ENCODE data around the gene PGC. TPM values are rescaled to one million over a fixed set of nuclear protein-coding genes. Genes with fewer than 3 reads are reported as not detected.

The PGC gene
- total RNA-seq, 3 donors from 2014 or later = 3.2 TPM; not detected in 2

- H3K27me3 ChIP-seq = no peaks in the 10 kb centered on the region
- TF ChIP-seq CTCF (IDR thresholded peaks at IDR 0.05) (no peak), POLR2A (IDR thresholded peaks at IDR 0.05) (no peak), POLR2AphosphoS5 (IDR thresholded peaks at IDR 0.05) (no peak)
- no peaks in the 10 kb centered on the region for H3K36me3 ChIP-seq
- H3K4me1 ChIP-seq = peaks cover 20 to 23% of the 10 kb centered on the region in 2 donors
- DNase-seq (ENCODE audit: low spot score in 2 of 2) = no peak
- H3K27ac ChIP-seq = no peak overlapping the region
- H3K9me3 ChIP-seq = no peaks in the 10 kb centered on the region
- H3K4me3 ChIP-seq = no peak overlapping the region
- intact Hi-C loops (cut with DNase I; ENCODE audit: low total_unique reads) = no loop called here
Observed at GRCh38 chr6:41702771-41703494, 44.3 kb downstream of the PGC start.

DNA sequence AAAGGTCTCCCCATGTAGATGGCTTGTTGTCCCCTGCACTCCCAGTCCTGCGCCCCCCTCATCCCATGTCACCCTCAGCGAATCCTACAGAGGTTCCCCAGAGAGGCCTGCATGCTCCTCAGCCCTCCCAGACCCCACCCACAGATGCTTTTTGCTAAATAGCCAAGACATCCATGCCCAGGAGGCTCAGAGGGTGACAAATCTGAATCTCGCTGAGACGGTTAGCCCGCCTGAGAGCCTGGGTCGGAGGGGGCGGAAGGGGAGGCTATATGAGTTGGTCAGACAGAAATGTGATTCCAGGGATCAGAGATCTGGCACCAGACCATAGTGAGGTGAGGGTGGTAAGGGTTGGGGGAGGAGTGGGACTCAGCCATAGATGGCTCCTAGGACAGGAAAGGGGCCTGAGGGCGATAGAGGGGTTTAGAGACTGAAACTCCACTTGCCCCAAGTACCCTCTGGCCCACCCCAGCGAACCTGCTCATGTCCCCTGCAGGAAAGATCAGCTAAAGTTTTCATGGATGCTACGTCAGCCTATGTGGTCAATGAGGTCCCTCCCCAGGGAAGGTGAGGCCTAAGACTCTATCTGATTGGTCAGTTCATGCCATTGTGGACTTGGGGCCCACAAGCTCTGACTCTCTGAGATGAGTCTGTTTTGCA, 45.0 kb downstream of the PGC start:
- intact Hi-C loops (cut with DNase I; ENCODE audit: low total_unique reads) = no loop called here
- peaks cover 15 to 19% of the 10 kb centered on the region in 2 donors for H3K4me1 ChIP-seq
- DNase-seq (ENCODE audit: low spot score in 2 of 2) = no peak
- no peaks in the 10 kb centered on the region for H3K27me3 ChIP-seq
- H3K4me3 ChIP-seq = no peak overlapping the region
- H3K9me3 ChIP-seq = no peaks in the 10 kb centered on the region
- TF ChIP-seq POLR2A (IDR thresholded peaks at IDR 0.05) (no peak), CTCF (IDR thresholded peaks at IDR 0.05) (no peak), POLR2AphosphoS5 (IDR thresholded peaks at IDR 0.05) (no peak)
- no peak overlapping the region for H3K27ac ChIP-seq
- H3K36me3 ChIP-seq = no peaks in the 10 kb centered on the region

- H3K27ac ChIP-seq = no peak overlapping the region
- no peaks in the 10 kb centered on the region for H3K36me3 ChIP-seq
- no peak for DNase-seq (ENCODE audit: low spot score in 2 of 2)
- no peak for TF ChIP-seq CTCF (IDR thresholded peaks at IDR 0.05)
- peaks cover 4 to 10% of the 10 kb centered on the region in 2 donors for H3K4me1 ChIP-seq
- no peak overlapping the region for H3K4me3 ChIP-seq
- no peaks in the 10 kb centered on the region for H3K27me3 ChIP-seq
- intact Hi-C loops (cut with DNase I; ENCODE audit: low total_unique reads) = no loop called here
- H3K9me3 ChIP-seq = no peaks in the 10 kb centered on the region
Observed at GRCh38 chr6:41700463-41701347, 46.5 kb downstream of the PGC start.

DNA sequence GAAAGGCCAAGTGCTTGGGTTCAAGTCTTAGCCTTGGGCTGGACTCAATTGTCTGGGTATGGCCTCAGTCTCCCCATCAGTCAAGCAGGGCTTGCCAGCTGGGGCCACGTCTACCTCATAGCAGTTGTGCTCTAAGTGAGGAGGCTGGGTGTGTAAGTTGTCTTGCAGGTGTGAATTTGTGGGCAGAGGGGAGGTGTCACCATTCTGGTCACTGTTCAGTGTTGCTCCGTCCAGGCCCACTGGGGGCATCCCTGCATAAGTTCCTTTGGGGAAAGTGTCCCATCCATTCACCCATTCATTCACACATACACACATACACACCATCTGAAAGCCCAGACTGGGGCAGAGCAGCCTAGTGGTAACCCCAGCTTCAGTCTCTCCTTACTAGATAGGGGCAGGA, 48.1 kb downstream of the PGC start:
- intact Hi-C loops (cut with DNase I; ENCODE audit: low total_unique reads) = no loop called here
- DNase-seq (ENCODE audit: low spot score in 2 of 2) = no peak
- Histone ChIP-seq H3K27ac (peak overlapping the region; percentile 71 to 76), H3K9me3 (no peaks in the 10 kb centered on the region), H3K36me3 (no peaks in the 10 kb centered on the region), H3K4me3 (no peak overlapping the region), H3K27me3 (no peaks in the 10 kb centered on the region), H3K4me1 (peaks cover 0 to 6% of the 10 kb centered on the region in 2 donors)
- no peak for TF ChIP-seq CTCF (IDR thresholded peaks at IDR 0.05)
- no peak for TF ChIP-seq POLR2A (IDR thresholded peaks at IDR 0.05)
- no peak for TF ChIP-seq POLR2AphosphoS5 (IDR thresholded peaks at IDR 0.05)
